ENCODE data around the gene UBE2H. TPM values are rescaled to one million over a fixed set of nuclear protein-coding genes. Genes with fewer than 3 reads are reported as not detected.
"Not testable (repeated sequence)": the region's sequence is repeated elsewhere in the genome, so short reads cannot be mapped to it uniquely, and the experiment has no call there.

Gene UBE2H
- total and polyA plus RNA-seq, 5 experiments from 2014 or later = 36.4 to 61.4 (median 46.7) TPM

DNA sequence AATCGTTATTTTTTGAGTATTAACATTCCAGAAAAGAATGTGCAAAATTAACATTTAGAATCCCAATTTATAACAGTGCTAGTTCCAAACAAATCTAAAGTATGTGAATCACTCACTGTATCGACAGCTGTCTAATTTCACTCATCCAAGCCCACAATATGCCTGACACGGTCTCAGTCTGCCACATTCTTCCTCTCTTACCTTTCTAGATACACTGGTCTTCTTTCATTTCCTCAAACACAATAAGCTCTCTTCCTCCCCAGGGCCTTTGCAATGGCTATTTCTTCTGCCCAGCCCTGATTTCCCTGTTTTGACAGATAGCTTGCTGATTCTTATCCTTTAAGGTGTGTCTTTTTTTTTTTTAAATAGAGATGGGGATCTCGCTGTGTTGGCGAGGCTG is 48.8 kb downstream of the UBE2H start:
- Mint-ChIP-seq H3K4me1 (peaks cover 53 to 95% (median 87%) of the 10 kb centered on the region in 4 donors), H3K27ac (peak overlapping the region; percentile 70 to 97 (median 90)), H3K9me3 (peaks cover 0 to 23% (median 3%) of the 10 kb centered on the region in 9 donors), H3K4me3 (peak overlapping the region in 6 of 10 donors; percentile 45 to 77 (median 60)), H3K36me3 (peaks cover 8 to 27% (median 23%) of the 10 kb centered on the region in 3 donors), H3K27me3 (no peaks in the 10 kb centered on the region)
- DNase-seq (no peak), ATAC-seq (no peak)
- POLR2A ChIA-PET = interaction anchor here (1.9 kb wide), 1 partner anchor 45 kb away, joined by 6 read pairs; no protein-coding TSS in a partner anchor

- DNase-seq (no peak), ATAC-seq (no peak)
- H3K4me3 Mint-ChIP-seq = peak overlapping the region in 3 of 10 donors; percentile 12 to 47 (median 19)
- H3K9me3 Mint-ChIP-seq = peaks cover 0 to 23% (median 3%) of the 10 kb centered on the region in 9 donors
- H3K36me3 Mint-ChIP-seq = peaks cover 5 to 29% (median 23%) of the 10 kb centered on the region in 3 donors
- H3K27me3 Mint-ChIP-seq = no peaks in the 10 kb centered on the region
- H3K4me1 Mint-ChIP-seq = peaks cover 51 to 95% (median 87%) of the 10 kb centered on the region in 4 donors
- POLR2A ChIA-PET = no interaction called here
- H3K27ac Mint-ChIP-seq = peak overlapping the region in 8 of 10 donors; percentile 72 to 94 (median 84)
Measured at GRCh38 chr7:129902788-129903422, 49.9 kb downstream of the UBE2H start.

DNA sequence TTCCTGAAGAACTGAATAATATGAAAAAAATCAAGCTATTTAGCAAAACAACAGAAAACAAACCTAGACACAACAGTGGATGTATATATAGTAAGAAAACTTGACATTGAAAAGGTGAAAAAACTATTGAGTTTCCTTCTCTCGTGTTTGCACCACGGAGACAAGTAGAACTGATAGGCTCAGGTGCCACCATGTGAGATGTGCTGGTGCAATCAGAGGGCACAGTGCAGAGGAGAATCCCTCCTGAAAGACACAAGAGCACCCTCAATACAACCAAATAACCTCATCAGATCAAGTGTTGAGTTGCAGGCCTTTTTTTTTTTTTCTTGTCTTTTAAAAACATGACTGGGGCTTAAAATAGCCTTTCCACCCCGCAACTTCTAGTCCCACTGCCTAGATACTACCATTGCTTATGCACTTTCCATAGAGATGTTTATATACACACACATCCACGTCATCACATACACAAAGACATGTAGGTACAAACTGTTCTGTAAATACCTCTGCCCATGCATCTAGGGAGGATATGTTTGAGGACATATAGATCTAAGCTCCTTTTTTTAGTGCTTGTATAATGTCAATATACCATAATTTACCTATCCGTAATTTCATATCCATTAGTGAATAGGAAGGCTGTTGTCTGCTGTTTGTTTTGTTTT is 54.1 kb downstream of the UBE2H start:
- Mint-ChIP-seq H3K4me3 (peak overlapping the region in 1 of 10 donors; percentile 41), H3K9me3 (no peaks in the 10 kb centered on the region), H3K36me3 (peaks cover 0 to 48% (median 8%) of the 10 kb centered on the region in 3 donors), H3K27me3 (no peaks in the 10 kb centered on the region), H3K27ac (peak overlapping the region in 7 of 10 donors; percentile 7 to 85 (median 39)), H3K4me1 (peaks cover 19 to 80% (median 65%) of the 10 kb centered on the region in 4 donors)
- peak in 2 of 10 donors; percentile 11 to 16 for DNase-seq
- ATAC-seq = peak in 1 of 2 donors; percentile 89
- POLR2A ChIA-PET = no interaction called here

- peak overlapping the region in 3 of 10 donors; percentile 12 to 46 (median 41) for H3K4me3 Mint-ChIP-seq
- POLR2A ChIA-PET = no interaction called here
- peak overlapping the region in 5 of 10 donors; percentile 12 to 85 (median 66) for H3K27ac Mint-ChIP-seq
- H3K9me3 Mint-ChIP-seq = no peaks in the 10 kb centered on the region
- DNase-seq (no peak), ATAC-seq (no peak)
- H3K36me3 Mint-ChIP-seq = peaks cover 0 to 52% (median 8%) of the 10 kb centered on the region in 3 donors
- no peaks in the 10 kb centered on the region for H3K27me3 Mint-ChIP-seq
- peaks cover 17 to 78% (median 60%) of the 10 kb centered on the region in 4 donors for H3K4me1 Mint-ChIP-seq
Measured at GRCh38 chr7:129898007-129898406, 54.8 kb downstream of the UBE2H start.

DNA sequence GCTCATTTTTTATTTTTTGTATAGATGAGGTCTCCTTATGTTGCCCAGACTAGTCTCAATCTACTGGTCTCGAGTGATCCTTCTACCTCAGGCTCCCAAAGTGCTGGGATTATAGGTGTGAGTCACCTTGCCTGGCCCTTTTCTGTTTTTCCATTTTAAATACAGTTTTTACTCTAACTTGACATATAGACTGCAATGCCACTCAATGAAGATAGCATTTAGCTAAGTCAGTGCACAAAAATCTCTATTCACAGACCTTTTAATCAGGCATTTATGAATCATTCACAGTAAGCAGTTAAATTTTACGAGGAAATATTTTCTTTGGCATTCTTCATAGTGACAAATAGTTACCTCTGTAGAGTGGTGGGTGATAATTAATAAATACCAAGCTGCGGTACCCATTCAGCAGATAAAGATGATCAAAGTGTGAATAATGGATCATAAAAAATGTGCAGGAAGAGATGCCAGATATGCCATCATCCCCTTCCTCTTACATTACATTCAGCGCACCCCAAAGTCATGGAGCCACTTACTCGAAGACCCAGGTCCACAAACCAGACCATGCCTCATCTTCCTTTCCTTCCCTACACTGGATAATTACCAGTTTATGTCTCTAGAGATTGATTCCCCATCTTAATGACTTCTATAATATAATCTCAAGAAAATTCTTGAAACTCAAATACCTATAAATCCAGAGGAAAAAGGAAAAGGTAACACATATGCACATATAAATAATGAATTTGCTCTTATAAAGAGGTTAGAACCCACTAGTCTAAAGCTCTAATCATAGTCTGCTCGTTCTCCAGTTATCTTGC is 56.0 kb downstream of the UBE2H start:
- Mint-ChIP-seq H3K4me1 (peaks cover 17 to 72% (median 49%) of the 10 kb centered on the region in 4 donors), H3K4me3 (no peak overlapping the region), H3K9me3 (no peaks in the 10 kb centered on the region), H3K27ac (peak overlapping the region in 2 of 10 donors; percentile 35 to 43), H3K27me3 (no peaks in the 10 kb centered on the region), H3K36me3 (peaks cover 0 to 55% (median 8%) of the 10 kb centered on the region in 3 donors)
- ATAC-seq (no peak), DNase-seq (no peak)
- POLR2A ChIA-PET = no interaction called here

- POLR2A ChIA-PET = interaction anchor here (0.7 to 0.8 kb wide), 2 partner anchors 37 to 262 kb away, joined by 5 to 9 read pairs; no protein-coding TSS in a partner anchor
- not testable (repeated sequence) for ATAC-seq, DNase-seq, H3K9me3 Mint-ChIP-seq, H3K27me3 Mint-ChIP-seq, H3K4me3 Mint-ChIP-seq
- Mint-ChIP-seq H3K36me3 (peaks cover 0 to 38% (median 2%) of the 10 kb centered on the region in 3 donors), H3K4me1 (peaks cover 9 to 56% (median 37%) of the 10 kb centered on the region in 4 donors), H3K27ac (peak overlapping the region in 1 of 10 donors; percentile 43)
Measured at GRCh38 chr7:129894184-129894583, 58.6 kb downstream of the UBE2H start.

GRCh38 chr7:129890090-129890489 is 62.7 kb downstream of the UBE2H start:
- Mint-ChIP-seq H3K4me1 (peaks cover 8 to 30% (median 26%) of the 10 kb centered on the region in 4 donors), H3K9me3 (no peaks in the 10 kb centered on the region), H3K4me3 (no peak overlapping the region), H3K27me3 (no peaks in the 10 kb centered on the region), H3K36me3 (peaks cover 0 to 48% (median 0%) of the 10 kb centered on the region in 3 donors), H3K27ac (no peak overlapping the region)
- POLR2A ChIA-PET = interaction anchor here (1.0 kb wide), 1 partner anchor 62 kb away, joined by 3 read pairs; no protein-coding TSS in a partner anchor
- no peak for ATAC-seq
- DNase-seq = no peak

DNA sequence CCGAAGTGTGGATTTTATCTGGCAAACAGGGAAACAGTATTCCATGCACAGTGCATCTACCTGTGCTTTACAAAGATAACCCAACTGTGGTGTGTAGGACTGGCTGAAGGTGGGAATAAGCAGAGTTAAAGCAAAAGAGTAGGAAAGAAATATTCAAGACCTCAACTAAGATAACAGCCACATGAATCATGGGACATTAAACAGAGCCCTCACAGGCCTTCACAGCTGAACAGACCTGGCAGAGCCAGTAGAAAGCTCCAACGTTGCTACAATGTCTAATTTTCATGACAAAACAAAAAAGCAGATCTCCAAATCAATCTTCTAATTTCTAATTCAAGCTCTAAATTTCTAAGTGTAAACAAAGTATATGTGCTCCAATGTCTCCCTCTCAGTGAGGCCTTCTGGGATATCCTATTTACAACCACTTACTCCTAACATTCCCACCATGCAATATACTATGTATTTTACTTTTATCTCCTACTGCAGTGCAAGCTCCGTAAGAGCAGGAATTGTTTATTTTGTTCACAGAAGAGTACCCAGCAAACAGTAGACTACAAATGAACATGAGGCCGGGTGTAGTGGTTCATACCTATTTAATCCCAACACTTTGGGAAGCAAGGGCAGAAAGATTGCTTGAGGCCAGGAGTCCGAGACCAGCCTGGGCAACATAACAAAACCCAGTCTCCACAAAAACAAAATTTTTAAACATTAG is 63.5 kb downstream of the UBE2H start:
- no peak for ATAC-seq
- Mint-ChIP-seq H3K4me3 (no peak overlapping the region), H3K27me3 (no peaks in the 10 kb centered on the region), H3K36me3 (peaks cover 0 to 47% (median 0%) of the 10 kb centered on the region in 3 donors), H3K27ac (peak overlapping the region in 6 of 10 donors; percentile 1 to 80 (median 48)), H3K9me3 (no peaks in the 10 kb centered on the region), H3K4me1 (peaks cover 10 to 26% (median 23%) of the 10 kb centered on the region in 4 donors)
- POLR2A ChIA-PET = interaction anchor here (1.0 kb wide), 1 partner anchor 63 kb away, joined by 3 read pairs; no protein-coding TSS in a partner anchor
- DNase-seq = no peak

DNA sequence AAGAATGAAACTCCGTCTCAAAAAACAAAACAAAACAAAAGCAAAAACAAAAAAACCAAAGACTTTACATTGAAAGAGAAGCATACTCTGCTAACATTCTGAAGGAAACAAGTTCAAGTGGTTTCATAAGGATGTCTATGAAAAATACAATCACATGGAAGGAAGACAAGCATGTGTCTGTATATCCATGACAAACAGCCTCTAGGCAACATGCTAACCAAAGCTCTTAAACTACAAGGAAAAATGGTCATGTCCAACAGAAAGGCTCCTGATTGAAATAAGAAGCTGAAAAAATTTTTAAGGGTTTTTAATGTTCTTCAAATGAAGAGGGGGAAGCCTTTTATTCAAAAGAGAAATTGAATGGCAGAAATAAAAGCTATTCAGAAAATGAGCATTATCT is 64.9 kb downstream of the UBE2H start:
- Mint-ChIP-seq H3K36me3 (peaks cover 0 to 42% (median 0%) of the 10 kb centered on the region in 3 donors), H3K9me3 (no peaks in the 10 kb centered on the region), H3K4me3 (no peak overlapping the region), H3K27ac (peak overlapping the region in 5 of 10 donors; percentile 5 to 69 (median 51)), H3K4me1 (peaks cover 8 to 26% (median 17%) of the 10 kb centered on the region in 4 donors), H3K27me3 (no peaks in the 10 kb centered on the region)
- ATAC-seq = no peak
- POLR2A ChIA-PET = no interaction called here
- DNase-seq = no peak

DNA sequence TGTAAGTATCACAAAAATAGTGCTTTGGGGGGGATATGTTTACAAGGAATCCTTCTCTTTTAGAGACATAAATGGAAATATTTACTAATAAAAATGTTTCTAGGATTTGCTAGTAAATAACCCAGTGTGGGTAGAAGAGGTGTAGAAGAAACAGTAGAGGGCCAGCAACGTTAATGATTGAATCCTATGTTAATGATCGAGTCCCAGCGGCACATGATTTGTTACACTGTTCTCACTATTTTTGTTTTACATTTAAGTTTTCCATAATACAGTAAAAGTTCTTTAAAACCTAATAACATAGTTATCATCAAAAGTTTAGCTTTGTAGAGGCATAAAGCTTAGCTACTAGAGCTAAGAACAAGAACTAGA is 66.0 kb downstream of the UBE2H start:
- no peak overlapping the region for H3K4me3 Mint-ChIP-seq
- DNase-seq (no peak), ATAC-seq (no peak)
- peak overlapping the region in 1 of 10 donors; percentile 43 for H3K27ac Mint-ChIP-seq
- POLR2A ChIA-PET = interaction anchor here (0.6 kb wide), 1 partner anchor 29 kb away, joined by 3 read pairs; no protein-coding TSS in a partner anchor
- peaks cover 0 to 40% (median 0%) of the 10 kb centered on the region in 3 donors for H3K36me3 Mint-ChIP-seq
- no peaks in the 10 kb centered on the region for H3K27me3 Mint-ChIP-seq
- H3K9me3 Mint-ChIP-seq = no peaks in the 10 kb centered on the region
- H3K4me1 Mint-ChIP-seq = peaks cover 9 to 31% (median 19%) of the 10 kb centered on the region in 4 donors

GRCh38 chr7:129886167-129886817 is 66.5 kb downstream of the UBE2H start:
- ATAC-seq (no peak), DNase-seq (no peak)
- POLR2A ChIA-PET = interaction anchor here (0.6 kb wide), 1 partner anchor 30 kb away, joined by 3 read pairs; no protein-coding TSS in a partner anchor
- peak overlapping the region in 5 of 10 donors; percentile 18 to 62 (median 43) for H3K27ac Mint-ChIP-seq
- no peaks in the 10 kb centered on the region for H3K27me3 Mint-ChIP-seq
- H3K9me3 Mint-ChIP-seq = no peaks in the 10 kb centered on the region
- H3K4me1 Mint-ChIP-seq = peaks cover 9 to 36% (median 22%) of the 10 kb centered on the region in 4 donors
- peaks cover 0 to 40% (median 0%) of the 10 kb centered on the region in 3 donors for H3K36me3 Mint-ChIP-seq
- no peak overlapping the region for H3K4me3 Mint-ChIP-seq
